OCI-LY1 (cell line): ENCODE measurements around the gene TENM4.

Experiments used
- CTCF ChIP-seq: fragments of 200-600 bp; sonication (generic), shearing (Covaris generic); IDR thresholded peaks from 2 replicates; pipeline ENCODE4 v1.5.1; 2017; ENCODE audit warnings: mild to moderate bottlenecking, antibody characterized with exemption, low read length, moderate library complexity, mixed read lengths
- EZH2 ChIP-seq: fragments of 200-600 bp; sonication (generic), shearing (Covaris generic); IDR thresholded peaks from 2 replicates; pipeline ENCODE4 v1.8.0; 2017; ENCODE audit warnings: borderline replicate concordance, mixed run types, mild to moderate bottlenecking, antibody characterized with exemption, low read length, moderate library complexity, mixed read lengths

GRCh38 chr11:78807351-78807750, 633.5 kb downstream of the TENM4 start:
- TF ChIP-seq CTCF = no peak
- no peak for TF ChIP-seq EZH2
